IMR-90 (cell line): Measurements from ENCODE around the gene VAT1L.

Experiments
- MXI1 ChIP-seq: IDR thresholded peaks from 2 replicates; pipeline ENCODE4 v1.6.1; 2012; ENCODE audit warnings: low read depth, mild to moderate bottlenecking, low read length, moderate library complexity, borderline replicate concordance
- RCOR1 ChIP-seq: IDR thresholded peaks from 2 replicates; pipeline ENCODE4 v1.6.1; 2012; ENCODE audit warnings: mild to moderate bottlenecking, low read length, improper control_type of control experiment; ENCODE audit not compliant: insufficient replicate concordance
- RFX5 ChIP-seq: IDR thresholded peaks from 2 replicates; pipeline ENCODE4 v1.8.0; 2012; ENCODE audit warnings: low read depth, mild to moderate bottlenecking, low read length, moderate library complexity
- TF ChIP-seq, protein P1 (sequence below): conservative IDR thresholded peaks from 2 replicates; pipeline ENCODE4 v1.5.1; 2012; ENCODE audit warnings: mild to moderate bottlenecking, low read depth, low read length, improper control_type of control experiment
- TF ChIP-seq, protein P2 (sequence below): fragments of 150-350 bp; IDR thresholded peaks from 2 replicates; pipeline ENCODE4 v1.6.1; 2016; ENCODE audit warnings: low read depth, mild to moderate bottlenecking, low read length, moderate library complexity, borderline replicate concordance
- TF ChIP-seq, protein P3 (sequence below): fragments of 150-350 bp; IDR thresholded peaks from 2 replicates; pipeline ENCODE4 v1.6.1; 2017; ENCODE audit warnings: mild to moderate bottlenecking, antibody characterized with exemption, low read length, low read depth

DNA sequence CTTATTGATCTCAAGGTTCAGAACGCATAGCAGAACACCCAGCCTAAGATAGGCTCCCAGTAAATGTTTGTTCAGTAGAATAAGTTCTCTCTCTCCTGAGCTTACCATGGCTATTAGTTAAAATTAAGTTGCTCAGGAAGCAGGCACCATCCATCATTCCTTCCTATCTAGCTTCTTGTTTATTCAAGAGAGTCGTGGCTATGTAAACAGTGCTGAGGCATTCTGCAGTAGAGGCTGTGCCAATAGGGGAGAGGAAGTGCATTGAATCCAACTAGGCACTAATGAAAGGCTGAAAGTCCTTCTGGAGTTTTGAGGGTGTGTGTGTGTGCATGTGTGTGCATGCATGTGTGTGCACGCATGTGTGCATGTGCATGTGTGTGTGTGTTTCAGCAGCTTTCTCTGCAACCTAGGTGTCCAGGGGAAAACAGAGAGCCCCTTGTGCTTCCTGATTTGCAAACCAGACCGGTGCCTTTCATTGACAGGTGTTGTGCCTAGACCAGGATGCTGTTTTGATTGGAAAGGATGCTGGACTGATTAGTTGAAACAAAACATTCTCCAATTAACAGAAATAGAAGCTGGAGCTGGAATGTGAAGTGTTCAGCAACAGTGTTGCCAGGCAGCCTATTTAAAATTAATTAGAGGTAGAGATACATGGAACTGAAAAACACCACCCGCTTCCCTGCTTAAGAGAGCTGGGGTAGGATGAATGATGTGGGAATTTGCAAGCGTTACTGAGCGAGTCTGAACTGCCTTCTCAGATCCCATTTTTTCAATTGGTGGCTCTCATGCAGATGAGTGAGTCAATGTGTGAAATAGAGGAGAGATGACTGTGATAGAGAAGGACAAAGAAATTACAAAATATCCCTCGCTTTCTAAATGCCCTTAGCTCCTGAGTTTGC lies 130.7 kb downstream of the VAT1L start:
- TF ChIP-seq, protein P1, sequence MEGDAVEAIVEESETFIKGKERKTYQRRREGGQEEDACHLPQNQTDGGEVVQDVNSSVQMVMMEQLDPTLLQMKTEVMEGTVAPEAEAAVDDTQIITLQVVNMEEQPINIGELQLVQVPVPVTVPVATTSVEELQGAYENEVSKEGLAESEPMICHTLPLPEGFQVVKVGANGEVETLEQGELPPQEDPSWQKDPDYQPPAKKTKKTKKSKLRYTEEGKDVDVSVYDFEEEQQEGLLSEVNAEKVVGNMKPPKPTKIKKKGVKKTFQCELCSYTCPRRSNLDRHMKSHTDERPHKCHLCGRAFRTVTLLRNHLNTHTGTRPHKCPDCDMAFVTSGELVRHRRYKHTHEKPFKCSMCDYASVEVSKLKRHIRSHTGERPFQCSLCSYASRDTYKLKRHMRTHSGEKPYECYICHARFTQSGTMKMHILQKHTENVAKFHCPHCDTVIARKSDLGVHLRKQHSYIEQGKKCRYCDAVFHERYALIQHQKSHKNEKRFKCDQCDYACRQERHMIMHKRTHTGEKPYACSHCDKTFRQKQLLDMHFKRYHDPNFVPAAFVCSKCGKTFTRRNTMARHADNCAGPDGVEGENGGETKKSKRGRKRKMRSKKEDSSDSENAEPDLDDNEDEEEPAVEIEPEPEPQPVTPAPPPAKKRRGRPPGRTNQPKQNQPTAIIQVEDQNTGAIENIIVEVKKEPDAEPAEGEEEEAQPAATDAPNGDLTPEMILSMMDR: no peak
- TF ChIP-seq RFX5: no peak
- TF ChIP-seq MXI1: no peak
- TF ChIP-seq, protein P2, sequence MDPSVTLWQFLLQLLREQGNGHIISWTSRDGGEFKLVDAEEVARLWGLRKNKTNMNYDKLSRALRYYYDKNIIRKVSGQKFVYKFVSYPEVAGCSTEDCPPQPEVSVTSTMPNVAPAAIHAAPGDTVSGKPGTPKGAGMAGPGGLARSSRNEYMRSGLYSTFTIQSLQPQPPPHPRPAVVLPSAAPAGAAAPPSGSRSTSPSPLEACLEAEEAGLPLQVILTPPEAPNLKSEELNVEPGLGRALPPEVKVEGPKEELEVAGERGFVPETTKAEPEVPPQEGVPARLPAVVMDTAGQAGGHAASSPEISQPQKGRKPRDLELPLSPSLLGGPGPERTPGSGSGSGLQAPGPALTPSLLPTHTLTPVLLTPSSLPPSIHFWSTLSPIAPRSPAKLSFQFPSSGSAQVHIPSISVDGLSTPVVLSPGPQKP: no peak
- TF ChIP-seq RCOR1: no peak
- TF ChIP-seq, protein P3, sequence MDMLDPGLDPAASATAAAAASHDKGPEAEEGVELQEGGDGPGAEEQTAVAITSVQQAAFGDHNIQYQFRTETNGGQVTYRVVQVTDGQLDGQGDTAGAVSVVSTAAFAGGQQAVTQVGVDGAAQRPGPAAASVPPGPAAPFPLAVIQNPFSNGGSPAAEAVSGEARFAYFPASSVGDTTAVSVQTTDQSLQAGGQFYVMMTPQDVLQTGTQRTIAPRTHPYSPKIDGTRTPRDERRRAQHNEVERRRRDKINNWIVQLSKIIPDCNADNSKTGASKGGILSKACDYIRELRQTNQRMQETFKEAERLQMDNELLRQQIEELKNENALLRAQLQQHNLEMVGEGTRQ: no peak
